Urothelium cell line (cell line): ENCODE data around the gene KCNJ11.
A peak's percentile ranks its signal among the peaks of the same experiment; 100 is the strongest.

Experiments
- DNase-seq: peaks from one replicate; pipeline ENCODE4 v3.0.0; 2011; ENCODE audit warnings: low spot score, mixed read lengths
- FAIRE-seq: peaks from 2 replicates; lab custom pipeline; 2011; peaks lifted over from hg19 to GRCh38; lab: Jason Lieb, UNC

KCNJ11 gene

DNA sequence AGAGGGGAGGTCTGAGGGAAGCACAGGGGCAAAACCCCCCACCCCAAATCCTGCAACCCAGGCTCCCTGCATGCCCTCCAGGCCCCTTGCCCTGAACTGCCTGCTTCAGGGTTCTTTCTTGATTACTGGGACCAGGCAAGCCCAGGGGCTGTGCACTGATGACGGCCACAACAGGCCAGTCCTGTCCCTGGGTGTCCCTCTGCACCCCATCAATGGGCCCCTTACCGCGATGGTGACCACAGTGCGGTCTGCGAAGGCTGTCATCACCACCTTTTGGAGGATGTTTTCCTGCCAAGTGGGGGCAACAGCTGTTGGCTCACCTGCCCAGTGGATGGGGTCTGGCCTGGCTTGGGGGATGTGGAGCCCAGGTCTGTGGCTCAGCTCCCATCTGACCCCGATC, 5.0 kb upstream of the KCNJ11 start:
- no peak for FAIRE-seq
- no peak for DNase-seq

DNA sequence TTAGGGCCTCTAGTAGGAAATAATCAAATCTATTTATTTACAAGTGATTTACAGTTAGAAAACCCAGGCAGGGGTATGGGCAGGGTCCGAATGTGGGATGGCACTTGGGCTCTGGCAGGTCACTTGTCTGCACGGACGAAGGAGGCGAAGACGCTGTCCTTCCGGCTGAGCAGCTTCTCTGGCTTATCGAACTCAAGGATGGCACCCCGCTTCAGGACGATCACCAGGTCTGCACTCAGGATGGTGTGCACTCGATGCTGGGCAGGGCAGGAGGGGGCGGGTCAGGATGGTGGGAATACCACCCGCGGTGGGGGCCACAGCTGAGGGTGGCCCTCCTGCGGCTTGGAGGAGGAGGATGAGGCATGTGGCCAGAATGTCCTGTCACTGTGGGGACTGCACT, 4.4 kb upstream of the KCNJ11 start:
- FAIRE-seq: no peak
- no peak for DNase-seq

DNA sequence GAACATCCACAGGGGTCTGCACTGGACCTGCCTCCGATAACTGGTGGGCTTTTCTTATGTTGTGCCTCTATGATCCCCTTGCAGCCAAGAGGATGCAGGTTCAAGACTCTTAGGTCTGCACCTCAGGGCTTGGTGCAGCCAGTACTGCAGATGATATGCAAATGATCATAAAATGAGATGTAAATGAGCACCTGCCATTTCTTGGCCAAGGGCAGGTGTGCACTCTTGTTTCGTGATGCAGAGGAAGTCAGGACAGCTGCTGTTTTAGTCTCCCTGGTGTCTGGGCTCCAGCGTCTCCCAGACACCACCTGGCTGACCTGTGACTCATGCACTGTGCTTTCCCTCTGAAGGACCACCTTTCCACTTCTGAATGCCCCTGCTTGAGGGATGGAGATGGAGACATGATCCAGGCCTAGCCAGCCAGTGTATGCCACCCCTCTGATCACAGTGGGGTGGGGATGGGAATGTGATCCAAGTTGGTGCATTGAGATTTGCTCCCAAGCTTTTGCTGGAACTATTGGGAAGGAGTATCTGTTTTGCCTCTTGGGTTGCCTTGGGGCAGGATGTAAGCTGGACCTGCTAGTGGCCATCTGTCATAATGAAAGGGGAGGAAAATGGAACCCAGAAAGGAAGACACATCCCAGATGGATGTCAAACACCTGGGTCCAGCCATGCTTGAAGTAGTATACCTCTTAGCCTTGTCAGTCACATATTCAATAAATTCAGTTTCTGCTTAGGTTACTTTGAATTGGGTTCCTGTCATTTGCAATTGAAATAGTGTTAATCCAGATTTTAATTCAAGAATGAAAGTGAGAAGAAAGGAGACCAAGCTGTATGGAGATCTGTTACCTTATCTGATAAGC, 3.3 kb upstream of the KCNJ11 start:
- FAIRE-seq (no peak), DNase-seq (no peak)

DNA sequence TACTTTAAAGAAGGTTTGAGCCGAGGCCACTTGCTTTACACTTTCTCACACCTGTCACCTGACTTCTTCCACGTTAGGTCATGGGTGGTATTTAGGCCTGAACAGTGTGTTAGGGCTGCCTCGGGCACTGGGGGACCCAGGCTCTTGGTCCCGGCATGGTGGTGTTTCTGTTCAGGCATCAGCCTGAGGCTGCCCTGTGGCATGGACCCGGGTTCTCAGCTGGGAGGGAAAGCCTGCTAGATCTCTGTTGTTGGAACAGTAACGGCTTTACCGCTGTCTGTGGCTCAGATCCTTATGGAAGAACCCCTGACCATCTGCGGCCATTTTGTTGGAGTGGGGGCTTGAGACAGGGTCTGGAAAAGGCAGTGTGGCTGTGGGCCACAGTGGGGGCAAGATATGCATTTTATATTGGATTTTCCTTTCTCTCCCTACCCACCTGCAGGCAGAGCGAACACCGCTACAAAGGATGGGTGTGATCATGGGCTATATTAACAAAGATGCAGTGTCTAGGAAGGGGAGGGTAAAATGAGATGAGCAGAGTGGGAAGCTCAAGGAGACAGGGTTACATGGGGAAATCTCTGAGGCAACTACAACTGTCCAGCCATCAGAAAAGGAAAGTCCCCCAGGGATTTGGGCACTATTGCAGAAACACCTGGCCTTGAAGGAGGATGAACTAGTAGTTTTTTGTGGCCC, 1.6 kb upstream of the KCNJ11 start:
- no peak for FAIRE-seq

DNA sequence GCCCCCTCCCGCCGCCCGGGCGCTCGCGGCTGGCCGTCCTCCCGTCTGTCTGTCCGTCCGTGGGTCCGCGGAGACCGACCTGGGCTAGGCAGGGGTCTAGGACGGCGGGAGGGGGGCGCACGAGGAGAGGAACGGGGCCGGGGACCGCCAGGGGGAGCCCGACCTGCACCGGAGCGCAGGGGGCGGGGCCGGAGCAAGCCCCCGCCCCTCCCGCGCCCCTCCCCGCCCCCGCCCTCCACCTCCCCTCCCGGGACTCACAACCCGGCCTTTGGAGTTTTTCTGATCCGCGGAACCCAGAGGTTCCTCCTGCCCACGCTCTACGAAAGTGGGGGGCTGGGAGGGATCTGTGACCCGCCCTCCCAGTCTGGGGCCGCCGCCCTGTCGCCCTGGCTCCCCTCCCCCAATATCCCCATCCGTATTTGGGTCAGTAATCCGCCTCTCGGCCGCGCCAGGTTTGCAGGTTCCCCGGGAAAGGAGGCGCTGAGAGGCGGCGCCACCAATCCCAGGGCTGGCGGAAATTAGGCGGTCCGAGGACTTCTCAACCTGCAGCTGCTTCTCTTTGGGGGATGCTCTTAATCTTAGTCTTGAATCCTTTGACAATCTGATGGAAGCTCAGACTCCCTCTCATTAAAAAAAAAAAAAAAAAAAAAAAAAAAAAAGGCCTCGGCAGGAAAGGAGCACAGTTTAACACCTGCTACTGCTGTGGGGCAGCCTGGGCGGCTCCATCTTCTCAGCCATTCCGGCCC, 925 bp upstream of the KCNJ11 start:
- DNase-seq: peak; percentile 91
- FAIRE-seq: no peak

More for the DNA sequence above, 1.6 kb upstream of the KCNJ11 start:
- DNase-seq: no peak

DNA sequence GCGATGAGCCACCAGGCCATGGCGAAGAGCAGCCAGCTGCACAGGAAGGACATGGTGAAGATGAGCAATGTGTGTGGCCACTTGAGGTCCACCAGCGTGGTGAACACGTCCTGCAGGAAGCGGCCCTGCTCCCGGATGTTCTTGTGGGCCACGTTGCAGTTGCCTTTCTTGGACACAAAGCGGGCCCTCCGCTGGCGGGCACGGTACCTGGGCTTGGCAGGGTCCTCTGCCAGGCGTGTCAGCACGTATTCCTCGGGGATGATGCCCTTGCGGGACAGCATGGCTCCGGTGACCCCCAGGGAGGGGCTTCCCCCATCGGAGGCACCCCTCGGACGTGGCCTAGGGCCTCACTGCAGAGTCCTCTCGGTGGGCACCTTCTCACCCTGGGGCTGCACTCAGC, 648 bp downstream of the KCNJ11 start:
- no peak for FAIRE-seq
- no peak for DNase-seq

DNA sequence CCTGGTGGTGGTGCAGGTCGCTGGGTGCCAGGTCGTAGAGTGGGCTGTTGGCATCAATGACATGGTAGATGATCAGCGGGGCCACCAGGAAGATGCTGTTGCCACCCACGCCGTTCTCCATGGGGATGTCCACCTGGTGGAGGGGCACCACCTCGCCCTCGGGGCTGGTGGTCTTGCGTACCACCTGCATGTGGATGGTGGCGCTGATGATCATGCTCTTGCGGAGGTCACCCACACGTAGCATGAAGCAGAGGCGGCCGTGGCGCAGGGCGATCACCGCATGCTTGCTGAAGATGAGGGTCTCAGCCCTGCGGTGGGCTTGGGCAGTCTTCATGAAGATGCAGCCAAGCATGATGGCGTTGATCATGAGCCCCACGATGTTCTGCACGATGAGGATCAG, 1.2 kb downstream of the KCNJ11 start:
- no peak for FAIRE-seq
- no peak for DNase-seq

DNA sequence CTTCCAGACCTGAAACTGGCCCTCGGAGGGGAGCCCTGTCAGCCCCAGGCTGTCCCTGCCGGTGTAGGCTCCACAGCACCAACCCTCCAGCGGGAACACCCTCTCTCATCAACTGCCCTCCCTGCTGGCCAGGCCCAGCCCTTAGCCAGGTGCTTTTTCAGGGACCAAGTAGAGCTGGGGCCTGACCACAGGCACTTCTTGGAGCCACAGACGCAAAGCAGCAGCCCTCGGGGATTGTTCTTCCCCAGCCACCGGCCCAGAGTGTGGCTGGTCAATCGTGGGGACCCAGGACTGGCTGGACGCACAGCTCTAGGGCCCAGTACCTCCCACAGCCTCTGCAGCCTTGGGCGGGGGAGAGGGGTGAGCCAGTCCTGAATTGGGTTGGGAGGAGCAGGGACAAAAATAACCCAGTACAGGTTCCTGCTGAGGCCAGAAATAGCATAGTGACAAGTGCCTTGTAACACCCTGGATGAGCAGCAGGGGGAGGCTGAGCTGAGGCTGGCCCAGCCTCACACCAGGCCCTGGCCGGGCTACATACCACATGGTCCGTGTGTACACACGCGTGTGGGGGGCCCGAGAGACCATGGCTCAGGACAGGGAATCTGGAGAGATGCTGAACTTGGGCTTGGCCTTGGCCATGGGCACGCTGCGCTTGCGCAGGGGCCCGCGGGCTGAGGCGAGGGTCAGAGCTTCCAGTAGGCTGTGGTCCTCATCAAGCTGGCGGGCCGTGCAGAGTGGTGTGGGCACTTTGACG, 2.0 kb downstream of the KCNJ11 start:
- FAIRE-seq (no peak), DNase-seq (peak; percentile 61)

DNA sequence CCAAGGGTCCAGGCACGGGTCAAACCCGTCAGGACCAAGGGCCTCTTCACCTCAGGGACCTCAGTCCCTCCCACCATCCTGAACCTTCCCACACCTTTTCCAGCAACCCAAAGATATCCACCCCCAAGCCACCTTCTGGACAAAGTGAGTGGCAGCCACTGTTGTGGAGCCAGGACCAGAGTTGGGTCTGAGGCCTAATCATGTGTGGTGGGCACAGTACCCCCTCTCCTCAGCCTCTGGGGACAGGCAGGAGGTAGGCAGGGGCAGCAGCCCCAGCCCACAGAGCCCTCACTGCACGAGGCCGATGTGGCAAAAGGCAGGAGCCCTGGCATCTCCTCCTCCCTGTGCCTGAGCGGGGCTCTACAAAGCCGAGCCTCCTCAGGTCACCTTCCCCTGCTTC, 2.5 kb downstream of the KCNJ11 start:
- no peak for DNase-seq
- no peak for FAIRE-seq

DNA sequence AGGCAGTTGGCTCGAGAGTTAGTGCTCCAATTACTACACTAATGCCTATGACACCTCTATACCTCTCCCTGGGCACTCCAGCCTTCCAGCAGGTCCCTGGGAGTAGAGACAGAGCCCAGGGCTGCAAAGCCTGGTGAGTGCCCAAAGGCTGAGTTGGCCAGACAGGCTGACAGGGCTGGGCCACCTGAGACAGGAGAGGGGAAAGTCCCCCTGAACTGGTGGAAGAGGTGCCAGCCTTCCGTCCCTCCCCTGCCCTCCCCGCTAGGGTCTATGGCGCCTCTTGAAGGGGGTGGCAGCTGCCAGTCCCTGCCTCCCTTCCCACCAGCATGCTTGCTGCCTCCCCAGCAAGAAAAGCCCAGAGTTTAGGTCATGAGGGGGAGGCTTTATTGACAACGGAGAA, 3.0 kb downstream of the KCNJ11 start:
- no peak for FAIRE-seq
- DNase-seq: no peak

DNA sequence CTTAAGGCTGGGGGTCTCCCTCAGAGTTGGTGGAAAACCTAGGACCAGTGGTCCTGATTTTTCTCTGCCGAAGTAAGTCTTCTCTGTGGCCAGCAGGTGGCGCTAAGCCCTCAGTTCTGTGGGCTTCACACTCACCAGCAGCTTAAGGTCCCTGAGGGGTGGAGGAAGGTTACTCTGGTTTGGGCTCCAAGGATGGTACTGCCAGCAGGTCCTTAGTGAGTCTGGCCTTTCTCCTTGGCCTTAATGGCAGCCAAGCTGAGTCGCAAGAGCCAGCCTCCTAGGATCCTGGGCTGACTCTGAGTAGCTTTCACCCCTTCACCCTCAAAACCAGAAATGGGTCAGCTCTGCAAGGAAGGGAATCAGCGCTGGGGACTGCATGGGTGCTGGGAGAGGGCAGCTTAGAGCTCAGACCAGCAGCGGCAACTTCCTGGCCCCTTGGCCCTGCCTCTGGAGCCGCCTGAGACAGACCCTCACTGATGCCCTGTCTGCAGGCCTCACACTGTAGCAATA, 4.4 kb downstream of the KCNJ11 start:
- FAIRE-seq (no peak), DNase-seq (peak; percentile 69)

DNA sequence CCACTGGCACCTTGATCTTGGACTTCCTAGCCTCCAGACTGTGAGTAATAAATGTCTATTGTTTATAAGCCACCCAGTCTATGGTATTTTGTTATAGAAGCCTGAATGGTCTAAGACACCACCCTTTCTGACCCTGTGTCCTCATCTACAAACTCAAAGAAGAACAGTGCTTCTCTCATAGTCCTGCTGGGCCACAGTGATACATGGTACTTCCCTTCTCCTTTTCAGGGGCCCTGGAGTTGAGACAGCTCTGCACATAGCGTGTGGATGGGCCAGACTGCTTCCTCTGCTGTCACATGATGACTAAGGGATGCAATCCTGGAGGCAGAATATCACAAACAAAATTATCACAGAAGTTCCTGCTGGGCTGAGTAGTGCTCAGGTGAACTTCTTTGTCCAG, 5.0 kb downstream of the KCNJ11 start:
- FAIRE-seq: no peak

DNA sequence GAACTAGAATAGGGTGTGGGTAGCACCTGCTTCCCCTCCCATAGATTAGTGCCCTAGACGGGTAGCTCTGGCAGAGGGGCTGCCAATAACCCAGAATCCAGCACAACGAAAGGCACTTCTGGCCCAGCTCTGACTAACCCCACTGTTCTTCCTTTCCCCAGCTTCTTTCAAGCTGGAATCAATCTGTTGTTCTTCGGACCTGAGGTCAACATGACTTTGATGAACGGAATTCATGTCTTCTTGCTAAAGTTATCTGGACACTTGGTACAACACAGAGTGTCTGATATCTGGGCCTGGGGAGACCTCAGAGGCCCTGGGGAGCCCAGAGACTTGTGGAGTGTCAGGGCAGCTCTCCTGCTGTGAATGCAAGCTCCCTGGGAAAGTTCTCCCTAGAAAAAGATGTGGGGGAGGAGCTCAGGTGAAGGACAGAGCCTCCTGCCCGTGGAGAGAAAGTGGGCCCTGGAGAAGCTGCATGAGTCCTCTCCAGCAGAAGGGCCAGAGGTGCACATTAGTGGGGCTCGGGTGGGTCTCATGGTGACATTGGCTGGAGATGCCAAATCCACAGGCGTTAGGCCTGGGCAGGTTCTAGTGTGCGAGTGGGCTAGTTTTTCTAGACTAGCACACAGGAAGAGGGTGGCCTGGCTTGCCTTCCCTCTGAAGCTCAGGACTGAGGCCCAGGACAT, 6.3 kb downstream of the KCNJ11 start:
- DNase-seq (no peak), FAIRE-seq (no peak)

More for the DNA sequence above, 5.0 kb downstream of the KCNJ11 start:
- DNase-seq: no peak

DNA sequence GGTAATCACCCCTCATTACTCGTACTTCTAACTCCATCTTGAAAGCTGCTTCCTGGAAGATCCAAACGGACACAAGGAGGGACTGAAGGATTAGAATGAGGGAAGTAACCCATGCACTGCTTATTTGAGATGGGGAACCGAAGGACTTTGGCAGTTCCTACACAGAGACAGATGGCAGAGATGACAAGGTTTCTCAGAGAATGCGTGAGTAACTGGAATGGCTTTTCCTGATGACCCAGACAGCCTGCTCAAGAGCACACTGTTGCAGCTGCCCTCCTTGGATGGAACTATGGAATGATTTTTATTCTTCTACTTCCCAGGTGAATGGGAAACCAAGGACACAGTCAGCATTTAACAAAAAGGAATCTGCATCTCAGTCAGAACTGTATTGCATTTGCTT, 7.3 kb downstream of the KCNJ11 start:
- no peak for FAIRE-seq
- no peak for DNase-seq

DNA sequence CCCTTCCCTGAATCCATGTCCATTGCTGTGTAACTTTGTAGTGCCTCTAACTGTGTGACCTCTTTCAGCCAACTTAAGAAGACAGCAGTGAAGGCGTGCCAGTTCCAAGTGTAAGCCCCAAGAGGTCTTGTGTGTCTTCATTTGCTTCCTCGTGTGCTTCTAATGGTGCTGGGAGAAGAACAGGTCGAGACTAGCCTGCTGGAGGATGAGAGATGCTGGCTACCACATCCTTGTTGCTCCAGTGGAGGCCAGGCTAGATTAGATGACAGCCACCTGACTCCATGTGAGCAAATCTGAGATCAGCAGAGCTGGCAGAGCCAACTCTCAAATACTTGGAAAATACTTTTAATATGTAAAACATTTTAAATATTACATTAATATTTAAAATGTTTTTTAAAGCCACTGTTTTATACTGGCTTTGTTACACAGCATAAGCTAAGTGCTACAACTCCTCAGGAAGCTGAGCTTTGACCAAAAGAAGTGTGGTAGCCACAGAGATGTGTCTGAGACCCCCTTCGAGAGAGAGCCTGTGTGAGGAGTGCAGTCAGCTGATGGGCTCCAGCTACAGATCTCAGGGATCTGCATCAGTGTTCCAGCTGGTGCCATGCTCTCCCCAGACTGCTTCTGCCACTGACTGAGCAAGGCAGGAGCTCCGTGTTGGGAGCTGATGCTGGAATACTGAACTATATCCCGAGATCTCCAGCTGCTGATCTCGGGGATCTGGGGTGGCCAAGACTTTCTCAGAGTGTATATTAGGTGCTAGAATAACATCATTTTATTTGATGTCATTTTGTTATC, 8.9 kb downstream of the KCNJ11 start:
- FAIRE-seq (no peak), DNase-seq (no peak)

DNA sequence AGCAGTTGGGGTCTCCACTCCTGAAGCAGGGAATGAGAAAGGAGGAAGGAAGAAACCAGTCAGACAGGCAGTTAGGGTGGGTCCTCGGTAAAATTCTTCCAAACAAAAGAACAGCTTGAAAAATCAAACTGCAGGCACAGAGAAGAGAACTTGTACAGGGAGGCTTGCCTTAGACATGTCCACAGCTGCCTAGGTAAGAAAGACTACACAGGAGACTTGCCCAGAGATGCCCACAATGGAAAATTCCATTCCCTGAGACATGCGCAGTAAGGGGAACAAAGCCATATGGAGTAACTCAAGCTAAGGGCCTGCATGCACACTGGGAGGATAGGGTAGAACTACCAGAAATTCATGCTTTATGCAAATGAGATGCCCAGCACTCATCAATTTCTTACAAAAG, 9.8 kb downstream of the KCNJ11 start:
- DNase-seq (no peak), FAIRE-seq (no peak)

DNA sequence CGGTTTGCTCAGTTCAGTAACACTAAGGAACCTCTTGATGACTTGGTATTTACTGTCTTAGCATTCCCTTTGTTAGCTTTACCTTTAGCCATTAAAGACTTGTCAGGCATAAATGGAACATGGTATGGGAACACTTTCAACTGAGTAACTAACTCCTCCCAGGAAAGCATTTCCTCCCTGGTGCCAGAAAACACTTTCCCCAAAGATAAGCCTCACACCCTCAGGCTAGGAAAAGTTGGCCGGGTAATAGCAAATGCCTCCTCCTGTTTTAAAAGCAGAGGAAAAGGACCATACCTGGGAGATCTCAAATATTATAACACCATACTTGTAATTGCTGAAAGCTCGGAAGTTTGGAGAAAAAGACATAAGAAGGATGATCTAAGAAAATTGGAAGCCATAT, 12.0 kb downstream of the KCNJ11 start:
- DNase-seq (no peak), FAIRE-seq (no peak)

DNA sequence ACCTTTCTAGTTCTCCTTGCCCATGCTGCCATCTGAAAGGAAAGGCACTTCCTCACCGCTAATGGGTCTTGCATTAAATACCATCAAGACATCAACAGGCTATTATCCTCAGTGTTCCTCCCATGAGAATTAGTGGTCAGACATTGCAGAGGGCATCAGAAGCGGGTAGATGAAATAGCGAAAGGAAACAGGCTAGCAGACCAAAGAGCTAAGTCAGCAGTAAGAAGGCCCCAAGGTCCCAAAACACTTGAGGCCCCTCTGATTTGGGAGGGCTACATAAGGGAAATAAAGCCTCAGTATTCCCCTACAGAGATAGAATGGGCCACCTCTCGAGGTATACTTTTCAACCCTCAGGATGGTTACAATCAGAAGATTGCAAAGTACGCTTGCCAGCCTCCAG, 12.9 kb downstream of the KCNJ11 start:
- DNase-seq (no peak), FAIRE-seq (no peak)

DNA sequence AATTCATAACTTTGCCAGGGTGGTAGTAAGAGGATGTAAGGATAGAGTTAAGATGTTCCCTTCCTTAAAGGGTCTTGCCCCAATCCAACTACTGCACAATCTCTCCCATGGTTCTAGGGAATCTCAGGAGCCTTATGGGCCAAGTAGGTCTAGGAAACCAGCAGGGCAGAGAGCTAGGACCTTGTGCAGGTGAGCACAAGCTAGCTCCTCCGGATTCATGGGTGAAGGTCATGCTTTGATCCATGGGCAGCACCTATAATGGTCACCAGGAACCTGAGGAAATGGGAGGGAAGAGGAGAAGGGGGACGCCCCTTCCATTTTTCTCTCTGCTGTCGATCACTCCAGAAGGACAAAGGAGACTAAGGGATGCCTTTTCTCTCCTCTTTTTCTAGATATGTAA, 16.8 kb downstream of the KCNJ11 start:
- DNase-seq (no peak), FAIRE-seq (no peak)
